Activated CD4-positive, alpha-beta T cell treated with anti-CD3 and anti-CD28 coated beads, Interleukin-2, Interleukin-4, amounts not matched to agents 100 ng/mL and 50 ng/mL, durations not matched to agents 16 hours and 8 hours (primary cell): ENCODE measurements around the gene STMN1.

Source experiments
- DNase-seq: peaks from one replicate; pipeline ENCODE4 v3.0.0-alpha.2; 2020; ENCODE audit warnings: low spot score

Gene STMN1

GRCh38 chr1:25918615-25919014 is 12.4 kb upstream of the STMN1 start:
- no peak for DNase-seq

GRCh38 chr1:25917996-25918395 is 11.8 kb upstream of the STMN1 start:
- peak; percentile 24 for DNase-seq

- DNase-seq: no peak
Measured at GRCh38 chr1:25916460-25916859, 10.2 kb upstream of the STMN1 start.

- DNase-seq: no peak
Measured at GRCh38 chr1:25914074-25914995, 8.1 kb upstream of the STMN1 start.

GRCh38 chr1:25913206-25913605 is 7.0 kb upstream of the STMN1 start:
- no peak for DNase-seq

GRCh38 chr1:25912076-25912831 is 6.0 kb upstream of the STMN1 start:
- DNase-seq: no peak

GRCh38 chr1:25911162-25911561 is 4.9 kb upstream of the STMN1 start:
- no peak for DNase-seq

- no peak for DNase-seq
Measured at GRCh38 chr1:25909040-25909439, 2.8 kb upstream of the STMN1 start.

- no peak for DNase-seq
Measured at GRCh38 chr1:25908161-25908560, 1.9 kb upstream of the STMN1 start.

GRCh38 chr1:25907601-25908000 is 1.4 kb upstream of the STMN1 start:
- no peak for DNase-seq

- DNase-seq: no peak
Measured at GRCh38 chr1:25906644-25907300, 553 bp upstream of the STMN1 start.

- DNase-seq: peak; percentile 97
Measured at GRCh38 chr1:25904943-25905679, 1.1 kb downstream of the STMN1 start.

GRCh38 chr1:25903986-25904385 is 2.2 kb downstream of the STMN1 start:
- DNase-seq: no peak

- no peak for DNase-seq
Measured at GRCh38 chr1:25902462-25902861, 3.8 kb downstream of the STMN1 start.

- DNase-seq: no peak
Measured at GRCh38 chr1:25900219-25900618, 6.0 kb downstream of the STMN1 start.

GRCh38 chr1:25899792-25900191 is 6.4 kb downstream of the STMN1 start:
- DNase-seq: no peak

- DNase-seq: no peak
Measured at GRCh38 chr1:25898223-25899015, 7.8 kb downstream of the STMN1 start.

- no peak for DNase-seq
Measured at GRCh38 chr1:25897754-25898153, 8.5 kb downstream of the STMN1 start.

GRCh38 chr1:25896266-25896665 is 10.0 kb downstream of the STMN1 start:
- DNase-seq: no peak

- peak; percentile 87 for DNase-seq
Measured at GRCh38 chr1:25895365-25895990, 10.7 kb downstream of the STMN1 start.

- DNase-seq: no peak
Measured at GRCh38 chr1:25893116-25893515, 13.1 kb downstream of the STMN1 start.
